ENCODE data around the gene PFKP. TPM values are rescaled to one million over a fixed set of nuclear protein-coding genes. Genes with fewer than 3 reads are reported as not detected.

The PFKP gene
- total RNA-seq, 1 donor from 2014 or later, result 12.5 TPM

DNA sequence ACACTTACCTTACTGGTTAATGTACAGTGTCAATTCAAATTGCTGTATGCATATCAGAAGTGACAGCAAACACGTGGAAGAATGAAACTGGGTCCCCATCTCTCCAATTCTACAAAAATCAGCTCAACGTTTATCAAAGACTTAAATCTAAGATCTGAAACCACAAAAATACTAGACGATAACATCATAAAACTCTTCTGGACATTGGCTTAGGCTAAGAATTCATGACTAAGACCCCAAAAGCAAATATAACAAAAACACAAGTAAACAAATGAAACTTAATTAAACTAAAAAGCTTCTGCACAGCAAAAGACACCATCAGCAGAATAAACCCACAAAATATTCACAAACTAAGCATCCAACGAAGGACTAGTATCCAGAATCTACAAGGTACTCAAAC, 35.9 kb upstream of the PFKP start:
- no peak overlapping the region for H3K4me3 ChIP-seq (ENCODE audit: low read length in 3 of 3)
- H3K27ac ChIP-seq (ENCODE audit: low read depth, low read length), result no peak overlapping the region
- no peaks in the 10 kb centered on the region for H3K9me3 ChIP-seq (ENCODE audit: control insufficient read depth in 3 of 3, low read length in 3 of 3)
- no peaks in the 10 kb centered on the region for H3K4me1 ChIP-seq (ENCODE audit: control insufficient read depth in 3 of 3, insufficient read depth in 3 of 3, low read length in 3 of 3)
- H3K36me3 ChIP-seq (ENCODE audit: control insufficient read depth in 3 of 3, insufficient read depth in 3 of 3, low read length in 3 of 3), result no peaks in the 10 kb centered on the region
- H3K27me3 ChIP-seq (ENCODE audit: control insufficient read depth in 3 of 3, insufficient read depth in 3 of 3, low read length in 3 of 3), result peaks cover 0 to 2% (median 0%) of the 10 kb centered on the region in 3 donors
- no peak overlapping the region for H3K9ac ChIP-seq (ENCODE audit: low read depth in 1 of 3, low read length in 3 of 3)

DNA sequence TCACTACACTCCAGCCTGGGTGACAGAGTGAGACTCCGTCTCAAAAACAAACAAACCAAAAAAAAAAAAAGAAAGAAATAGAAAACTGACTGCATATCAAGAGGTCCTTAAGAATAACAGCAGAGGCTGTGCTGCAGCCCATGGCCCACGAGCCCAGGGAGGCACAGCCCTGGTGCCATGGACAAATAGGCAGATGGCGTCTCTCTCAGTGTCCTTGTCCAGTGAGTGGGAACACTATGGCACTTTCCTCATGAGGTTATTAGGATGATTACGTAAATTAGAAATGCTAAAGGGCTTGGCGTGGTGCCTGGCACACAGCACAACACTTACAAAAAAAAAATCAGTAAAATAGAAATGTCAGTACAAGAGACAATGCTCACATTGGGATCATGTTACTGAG, 33.4 kb upstream of the PFKP start:
- H3K4me3 ChIP-seq (ENCODE audit: low read length in 3 of 3), result no peak overlapping the region
- H3K27me3 ChIP-seq (ENCODE audit: control insufficient read depth in 3 of 3, insufficient read depth in 3 of 3, low read length in 3 of 3), result peaks cover 0 to 9% (median 2%) of the 10 kb centered on the region in 3 donors
- no peak overlapping the region for H3K27ac ChIP-seq (ENCODE audit: low read depth, low read length)
- no peaks in the 10 kb centered on the region for H3K9me3 ChIP-seq (ENCODE audit: control insufficient read depth in 3 of 3, low read length in 3 of 3)
- no peaks in the 10 kb centered on the region for H3K36me3 ChIP-seq (ENCODE audit: control insufficient read depth in 3 of 3, insufficient read depth in 3 of 3, low read length in 3 of 3)
- H3K9ac ChIP-seq (ENCODE audit: low read depth in 1 of 3, low read length in 3 of 3), result no peak overlapping the region
- no peaks in the 10 kb centered on the region for H3K4me1 ChIP-seq (ENCODE audit: control insufficient read depth in 3 of 3, insufficient read depth in 3 of 3, low read length in 3 of 3)

GRCh38 chr10:3034616-3035015, 32.7 kb upstream of the PFKP start:
- H3K4me3 ChIP-seq (ENCODE audit: low read length in 3 of 3), result no peak overlapping the region
- H3K9me3 ChIP-seq (ENCODE audit: control insufficient read depth in 3 of 3, low read length in 3 of 3), result no peaks in the 10 kb centered on the region
- no peak overlapping the region for H3K27ac ChIP-seq (ENCODE audit: low read depth, low read length)
- no peak overlapping the region for H3K9ac ChIP-seq (ENCODE audit: low read depth in 1 of 3, low read length in 3 of 3)
- no peaks in the 10 kb centered on the region for H3K4me1 ChIP-seq (ENCODE audit: control insufficient read depth in 3 of 3, insufficient read depth in 3 of 3, low read length in 3 of 3)
- H3K36me3 ChIP-seq (ENCODE audit: control insufficient read depth in 3 of 3, insufficient read depth in 3 of 3, low read length in 3 of 3), result no peaks in the 10 kb centered on the region
- H3K27me3 ChIP-seq (ENCODE audit: control insufficient read depth in 3 of 3, insufficient read depth in 3 of 3, low read length in 3 of 3), result peaks cover 0 to 9% (median 2%) of the 10 kb centered on the region in 3 donors

DNA sequence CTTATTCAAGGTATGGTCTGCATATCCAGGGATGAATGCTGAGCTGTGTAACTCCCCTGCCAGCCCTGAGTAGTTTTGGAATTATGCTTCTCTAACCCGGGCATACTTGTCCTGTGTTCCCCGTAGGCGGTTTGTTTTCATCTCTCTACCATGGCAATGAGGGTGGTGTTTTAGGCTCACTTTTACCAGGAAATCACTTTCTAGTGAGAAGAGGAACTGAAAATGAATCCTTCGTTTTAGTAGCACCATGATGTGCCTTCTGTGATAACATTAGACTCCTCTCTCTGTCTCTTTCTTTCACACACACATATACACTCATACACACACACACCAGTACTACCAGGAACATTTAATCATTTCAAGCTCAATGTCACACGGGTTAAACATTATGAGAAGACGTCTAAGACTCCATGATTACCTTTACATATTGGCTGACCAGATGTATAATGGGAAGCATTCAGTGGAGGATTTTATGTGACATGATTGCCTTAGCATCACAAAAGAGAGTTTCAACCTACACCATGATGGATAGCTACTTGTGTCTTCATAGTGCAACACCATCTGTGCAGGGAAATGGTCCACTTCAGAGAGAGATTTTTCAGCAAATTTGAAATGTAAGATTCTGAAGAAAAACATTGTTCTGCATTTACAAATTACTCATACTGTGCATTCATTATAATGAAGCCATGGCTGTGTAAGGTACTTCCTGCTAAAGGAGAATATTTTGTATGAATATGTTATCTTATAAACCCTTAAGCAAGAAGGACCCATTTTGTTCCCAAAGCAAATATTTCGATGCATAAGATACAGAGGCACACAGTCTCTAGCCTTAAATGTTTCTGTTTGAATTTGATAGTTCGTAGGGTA, 31.0 kb upstream of the PFKP start:
- Histone ChIP-seq H3K27me3 (ENCODE audit: control insufficient read depth in 3 of 3, insufficient read depth in 3 of 3, low read length in 3 of 3) (peaks cover 0 to 9% (median 2%) of the 10 kb centered on the region in 3 donors), H3K27ac (ENCODE audit: low read depth, low read length) (no peak overlapping the region), H3K36me3 (ENCODE audit: control insufficient read depth in 3 of 3, insufficient read depth in 3 of 3, low read length in 3 of 3) (no peaks in the 10 kb centered on the region), H3K9ac (ENCODE audit: low read depth in 1 of 3, low read length in 3 of 3) (no peak overlapping the region), H3K4me1 (ENCODE audit: control insufficient read depth in 3 of 3, insufficient read depth in 3 of 3, low read length in 3 of 3) (no peaks in the 10 kb centered on the region), H3K9me3 (ENCODE audit: control insufficient read depth in 3 of 3, low read length in 3 of 3) (no peaks in the 10 kb centered on the region), H3K4me3 (ENCODE audit: low read length in 3 of 3) (no peak overlapping the region)

GRCh38 chr10:3037182-3037581, 30.2 kb upstream of the PFKP start:
- Histone ChIP-seq H3K9me3 (ENCODE audit: control insufficient read depth in 3 of 3, low read length in 3 of 3) (no peaks in the 10 kb centered on the region), H3K27me3 (ENCODE audit: control insufficient read depth in 3 of 3, insufficient read depth in 3 of 3, low read length in 3 of 3) (peaks cover 0 to 9% (median 2%) of the 10 kb centered on the region in 3 donors), H3K36me3 (ENCODE audit: control insufficient read depth in 3 of 3, insufficient read depth in 3 of 3, low read length in 3 of 3) (no peaks in the 10 kb centered on the region), H3K4me1 (ENCODE audit: control insufficient read depth in 3 of 3, insufficient read depth in 3 of 3, low read length in 3 of 3) (no peaks in the 10 kb centered on the region), H3K4me3 (ENCODE audit: low read length in 3 of 3) (no peak overlapping the region), H3K9ac (ENCODE audit: low read depth in 1 of 3, low read length in 3 of 3) (no peak overlapping the region), H3K27ac (ENCODE audit: low read depth, low read length) (no peak overlapping the region)

GRCh38 chr10:3040069-3040468, 27.3 kb upstream of the PFKP start:
- Histone ChIP-seq H3K4me1 (ENCODE audit: control insufficient read depth in 3 of 3, insufficient read depth in 3 of 3, low read length in 3 of 3) (no peaks in the 10 kb centered on the region), H3K36me3 (ENCODE audit: control insufficient read depth in 3 of 3, insufficient read depth in 3 of 3, low read length in 3 of 3) (no peaks in the 10 kb centered on the region), H3K27me3 (ENCODE audit: control insufficient read depth in 3 of 3, insufficient read depth in 3 of 3, low read length in 3 of 3) (peaks cover 0 to 9% (median 2%) of the 10 kb centered on the region in 3 donors), H3K27ac (ENCODE audit: low read depth, low read length) (no peak overlapping the region), H3K9me3 (ENCODE audit: control insufficient read depth in 3 of 3, low read length in 3 of 3) (no peaks in the 10 kb centered on the region), H3K9ac (ENCODE audit: low read depth in 1 of 3, low read length in 3 of 3) (no peak overlapping the region), H3K4me3 (ENCODE audit: low read length in 3 of 3) (no peak overlapping the region)

GRCh38 chr10:3042589-3042988, 24.8 kb upstream of the PFKP start:
- Histone ChIP-seq H3K27me3 (ENCODE audit: control insufficient read depth in 3 of 3, insufficient read depth in 3 of 3, low read length in 3 of 3) (peaks cover 0 to 1% (median 0%) of the 10 kb centered on the region in 3 donors), H3K9me3 (ENCODE audit: control insufficient read depth in 3 of 3, low read length in 3 of 3) (no peaks in the 10 kb centered on the region)

DNA sequence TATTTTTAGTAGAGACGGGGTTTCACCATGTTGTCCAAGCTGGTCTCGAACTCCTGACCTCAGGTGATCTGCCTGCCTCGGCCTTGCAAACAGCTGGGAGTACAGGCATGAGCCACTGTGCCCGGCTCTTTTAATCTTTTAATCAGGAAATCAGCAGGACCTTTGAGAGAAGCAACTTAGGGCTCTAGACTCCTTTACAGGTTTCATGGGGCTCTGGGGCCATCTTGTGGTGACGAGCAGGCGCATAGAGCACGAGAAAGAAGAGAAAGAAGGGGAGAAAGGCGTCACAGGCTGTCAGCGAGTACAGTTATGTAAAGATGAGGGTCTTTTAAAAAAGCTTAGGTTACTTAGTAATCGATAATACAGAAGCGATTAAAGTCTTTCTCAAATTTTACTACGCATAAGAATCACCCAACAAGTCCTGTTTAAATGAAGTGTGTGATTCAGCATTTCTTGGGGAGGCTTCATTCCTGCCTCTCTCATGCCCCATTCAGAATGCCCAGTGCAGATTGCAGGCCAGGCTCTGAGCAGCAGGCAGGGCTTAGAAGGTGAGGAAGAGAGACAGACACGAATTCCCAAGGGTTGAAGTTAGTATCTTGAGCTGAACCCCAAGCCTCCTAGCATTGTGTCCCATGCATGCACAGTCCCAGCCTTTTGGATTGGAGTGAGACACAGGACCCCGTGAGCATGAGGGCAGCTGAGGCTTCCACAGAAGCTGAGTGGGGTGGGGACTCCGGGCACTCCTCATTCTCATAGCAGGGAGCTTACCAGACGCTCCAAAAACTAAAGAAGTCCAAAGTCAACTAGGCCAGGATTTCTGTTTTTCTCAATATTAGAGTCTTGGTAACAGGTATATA, 23.6 kb upstream of the PFKP start:
- no peak overlapping the region for H3K27ac ChIP-seq (ENCODE audit: low read depth, low read length)
- H3K4me3 ChIP-seq (ENCODE audit: low read length in 3 of 3), result no peak overlapping the region
- H3K4me1 ChIP-seq (ENCODE audit: control insufficient read depth in 3 of 3, insufficient read depth in 3 of 3, low read length in 3 of 3), result peaks cover 10 to 12% (median 11%) of the 10 kb centered on the region in 3 donors
- no peaks in the 10 kb centered on the region for H3K27me3 ChIP-seq (ENCODE audit: control insufficient read depth in 3 of 3, insufficient read depth in 3 of 3, low read length in 3 of 3)
- no peaks in the 10 kb centered on the region for H3K9me3 ChIP-seq (ENCODE audit: control insufficient read depth in 3 of 3, low read length in 3 of 3)
- H3K36me3 ChIP-seq (ENCODE audit: control insufficient read depth in 3 of 3, insufficient read depth in 3 of 3, low read length in 3 of 3), result no peaks in the 10 kb centered on the region
- H3K9ac ChIP-seq (ENCODE audit: low read depth in 1 of 3, low read length in 3 of 3), result no peak overlapping the region

More at GRCh38 chr10:3042589-3042988, 24.8 kb upstream of the PFKP start:
- Histone ChIP-seq H3K4me1 (ENCODE audit: control insufficient read depth in 3 of 3, insufficient read depth in 3 of 3, low read length in 3 of 3) (peaks cover 10 to 12% (median 11%) of the 10 kb centered on the region in 3 donors), H3K27ac (ENCODE audit: low read depth, low read length) (no peak overlapping the region), H3K9ac (ENCODE audit: low read depth in 1 of 3, low read length in 3 of 3) (no peak overlapping the region), H3K4me3 (ENCODE audit: low read length in 3 of 3) (no peak overlapping the region), H3K36me3 (ENCODE audit: control insufficient read depth in 3 of 3, insufficient read depth in 3 of 3, low read length in 3 of 3) (no peaks in the 10 kb centered on the region)

DNA sequence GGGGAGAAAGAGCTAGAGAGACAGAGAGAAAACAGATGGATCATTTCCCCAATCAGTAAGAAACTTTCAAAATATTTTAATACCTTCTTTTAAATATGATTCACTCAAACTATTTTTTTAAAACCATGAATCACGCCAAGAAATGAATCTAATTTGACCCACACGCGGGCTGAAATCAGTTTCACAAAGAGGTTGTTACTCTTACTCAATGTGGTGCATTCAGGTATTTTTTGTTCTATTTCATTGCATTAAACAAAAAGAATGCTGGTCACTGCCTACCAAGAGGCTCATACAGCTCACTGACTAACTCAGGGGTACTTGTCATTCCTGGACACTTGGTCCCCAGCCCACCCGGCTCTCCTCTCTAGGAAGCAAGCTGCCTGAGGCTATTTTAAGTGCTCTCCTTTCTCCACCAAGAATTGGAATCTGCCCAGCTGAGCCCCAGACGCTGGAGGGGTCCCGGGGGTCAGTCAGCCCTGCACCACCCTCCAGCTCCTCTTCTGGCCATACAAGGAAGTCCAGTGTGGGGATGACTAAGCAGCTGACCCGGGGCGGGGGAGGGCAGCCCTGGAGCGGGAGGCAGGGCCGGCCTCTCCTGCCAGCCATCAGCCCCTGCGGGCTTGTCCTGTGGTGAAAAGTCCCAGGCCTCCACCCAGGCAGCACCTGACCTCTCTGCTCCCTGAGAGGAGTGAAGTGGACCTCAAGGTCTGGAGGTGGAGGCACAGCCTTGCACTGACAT, 21.7 kb upstream of the PFKP start:
- Histone ChIP-seq H3K9me3 (ENCODE audit: control insufficient read depth in 3 of 3, low read length in 3 of 3) (no peaks in the 10 kb centered on the region), H3K27me3 (ENCODE audit: control insufficient read depth in 3 of 3, insufficient read depth in 3 of 3, low read length in 3 of 3) (no peaks in the 10 kb centered on the region), H3K4me3 (ENCODE audit: low read length in 3 of 3) (no peak overlapping the region), H3K9ac (ENCODE audit: low read depth in 1 of 3, low read length in 3 of 3) (no peak overlapping the region), H3K36me3 (ENCODE audit: control insufficient read depth in 3 of 3, insufficient read depth in 3 of 3, low read length in 3 of 3) (no peaks in the 10 kb centered on the region), H3K27ac (ENCODE audit: low read depth, low read length) (peak overlapping the region; percentile 28), H3K4me1 (ENCODE audit: control insufficient read depth in 3 of 3, insufficient read depth in 3 of 3, low read length in 3 of 3) (peaks cover 10 to 12% (median 11%) of the 10 kb centered on the region in 3 donors)

Data from skeletal muscle tissue (tissue), 4 donors.